GM21717 (cell line): Measurements from ENCODE around the gene UXS1.

Source experiments
- ATAC-seq: cut with Tn5 transposase; IDR thresholded peaks from one replicate; pipeline ENCODE4 v1.9.1; 2021; ENCODE audit warnings: mild to moderate bottlenecking, moderate library complexity; ENCODE audit not compliant: unreplicated experiment

UXS1 gene

DNA sequence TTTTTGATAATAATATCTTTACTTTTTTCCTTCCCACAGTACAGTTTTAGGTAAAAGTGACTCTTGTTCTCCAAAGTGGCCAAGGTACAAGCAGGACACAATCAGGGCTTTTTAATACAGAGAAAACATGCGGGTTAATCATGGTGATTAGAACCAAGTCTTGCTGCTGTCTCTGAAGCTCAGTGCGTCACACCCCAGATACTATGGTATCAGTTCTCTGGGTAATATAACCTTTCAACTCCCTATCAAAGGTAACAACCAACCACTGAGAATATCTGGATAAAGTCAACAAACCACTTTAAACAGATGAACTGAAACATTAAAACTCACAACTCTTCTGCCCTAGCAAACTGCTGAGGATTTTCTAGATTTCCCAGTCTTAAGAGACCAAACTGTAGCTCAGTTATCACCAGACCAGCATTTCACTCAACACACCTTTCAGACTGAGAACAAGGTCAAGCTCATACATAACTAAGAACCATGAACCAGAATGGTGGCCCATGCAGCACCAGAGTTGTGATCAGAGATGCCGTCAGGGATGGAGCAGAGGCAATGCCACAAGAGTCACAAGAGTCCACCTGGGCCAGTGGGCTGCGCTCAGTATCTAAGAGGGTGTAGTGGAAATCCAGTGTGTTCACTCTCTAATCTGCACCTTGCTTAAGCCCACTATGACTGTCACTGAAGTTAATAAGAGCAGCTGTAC, 103.0 kb downstream of the UXS1 start:
- no peak for ATAC-seq

DNA sequence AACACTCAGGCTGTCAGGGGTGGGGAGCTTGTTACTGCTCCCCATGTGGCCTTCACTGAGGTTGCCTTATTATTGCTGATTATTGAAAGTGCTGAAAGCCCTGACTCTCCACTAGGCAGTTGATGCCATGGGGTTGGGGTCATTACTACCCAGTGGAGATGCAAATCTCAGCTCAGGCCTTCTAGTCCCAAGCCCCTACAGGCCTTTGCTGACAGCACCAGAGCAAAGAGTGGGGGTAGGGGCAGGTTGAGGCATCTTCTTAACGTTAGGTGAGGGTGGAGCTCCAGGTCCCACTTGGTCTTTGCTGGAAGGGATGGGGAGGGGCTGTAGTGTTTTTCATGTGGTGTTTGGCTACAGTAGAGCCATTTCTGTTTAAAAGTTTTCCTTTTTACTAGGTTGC, 104.5 kb downstream of the UXS1 start:
- no peak for ATAC-seq

GRCh38 chr2:106085181-106085940, 108.7 kb downstream of the UXS1 start:
- ATAC-seq, result no peak

- no peak for ATAC-seq
These were observed 113.1 kb downstream of the UXS1 start for GRCh38 chr2:106080959-106081358.

- ATAC-seq, result no peak
These were observed 116.0 kb downstream of the UXS1 start for GRCh38 chr2:106078096-106078495.

- ATAC-seq, result no peak
These were observed 117.2 kb downstream of the UXS1 start for GRCh38 chr2:106076941-106077340.

GRCh38 chr2:106075048-106075447, 119.1 kb downstream of the UXS1 start:
- no peak for ATAC-seq

DNA sequence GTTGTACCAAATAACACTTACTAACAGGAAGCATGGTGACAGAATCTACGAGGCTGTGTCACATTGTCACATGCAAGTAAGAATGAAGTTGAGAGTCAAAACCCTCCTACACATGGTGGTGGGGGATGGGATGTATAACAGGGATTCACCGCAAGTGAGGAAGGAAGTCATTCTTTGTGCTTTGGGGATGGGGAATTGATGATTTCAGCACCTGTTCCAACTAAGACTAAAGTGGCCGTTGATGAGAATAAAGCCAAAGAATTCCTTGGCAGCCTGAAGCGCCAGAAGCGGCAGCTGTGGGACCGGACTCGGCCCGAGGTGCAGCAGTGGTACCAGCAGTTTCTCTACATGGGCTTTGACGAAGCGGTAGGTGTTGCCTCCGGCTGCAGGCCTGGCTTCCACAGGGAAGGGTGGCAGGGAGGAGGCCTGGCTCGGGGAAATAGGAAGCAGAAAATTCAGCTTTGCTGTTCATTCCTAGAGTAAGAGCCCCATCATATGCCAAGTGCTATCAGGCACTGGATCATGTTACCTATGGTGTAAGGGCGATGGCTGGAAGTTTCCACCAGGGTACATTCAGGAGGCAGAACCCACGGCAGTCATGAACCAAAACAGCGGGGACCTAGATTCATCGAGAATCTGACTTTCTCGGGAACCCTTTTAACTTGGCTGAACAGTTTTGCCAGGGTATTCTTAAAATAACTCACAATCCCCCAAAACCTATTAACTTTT, 120.3 kb downstream of the UXS1 start:
- ATAC-seq, result no peak

DNA sequence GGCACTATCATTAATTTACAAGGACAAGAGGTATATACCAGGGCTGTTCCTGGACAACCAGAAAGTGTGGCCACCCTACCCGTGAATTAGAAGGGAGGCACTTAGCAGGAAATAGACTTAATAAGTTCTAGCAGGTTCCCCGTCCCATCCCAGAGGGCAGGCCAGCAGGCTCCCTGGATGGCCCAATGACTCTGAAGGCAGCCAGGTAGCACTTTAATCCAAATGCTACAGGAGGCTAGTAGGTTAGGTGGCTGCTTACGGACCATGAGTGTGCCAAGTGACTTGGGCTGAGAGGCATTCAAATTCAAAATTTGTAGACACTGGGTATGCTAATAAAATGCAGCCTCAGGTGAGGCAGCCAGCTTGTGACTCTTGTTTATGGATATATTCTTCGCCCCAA, 123.9 kb downstream of the UXS1 start:
- no peak for ATAC-seq

DNA sequence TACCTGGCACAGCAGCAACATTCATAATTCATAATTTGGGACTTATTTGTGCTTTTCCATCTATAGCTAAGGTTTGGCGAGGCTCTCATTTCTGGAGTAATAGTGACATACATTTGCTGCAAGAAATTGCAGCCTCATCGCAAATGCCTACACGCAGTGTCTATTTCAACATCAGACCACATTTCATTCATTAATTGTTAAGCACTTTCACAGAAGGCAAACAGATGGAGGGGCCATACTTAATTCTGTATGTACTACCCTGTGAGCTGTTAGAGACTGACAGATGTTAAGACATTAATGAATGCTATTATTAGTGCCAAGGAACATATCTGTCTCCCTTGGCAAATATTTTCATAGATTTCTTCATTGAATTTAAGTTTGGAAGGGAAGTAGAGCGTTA, 125.7 kb downstream of the UXS1 start:
- ATAC-seq, result no peak

- no peak for ATAC-seq
These were observed 127.9 kb downstream of the UXS1 start for GRCh38 chr2:106065983-106066820.

- no peak for ATAC-seq
These were observed 128.7 kb downstream of the UXS1 start for GRCh38 chr2:106065268-106065982.

- ATAC-seq, result no peak
These were observed 130.9 kb downstream of the UXS1 start for GRCh38 chr2:106063181-106063580.

DNA sequence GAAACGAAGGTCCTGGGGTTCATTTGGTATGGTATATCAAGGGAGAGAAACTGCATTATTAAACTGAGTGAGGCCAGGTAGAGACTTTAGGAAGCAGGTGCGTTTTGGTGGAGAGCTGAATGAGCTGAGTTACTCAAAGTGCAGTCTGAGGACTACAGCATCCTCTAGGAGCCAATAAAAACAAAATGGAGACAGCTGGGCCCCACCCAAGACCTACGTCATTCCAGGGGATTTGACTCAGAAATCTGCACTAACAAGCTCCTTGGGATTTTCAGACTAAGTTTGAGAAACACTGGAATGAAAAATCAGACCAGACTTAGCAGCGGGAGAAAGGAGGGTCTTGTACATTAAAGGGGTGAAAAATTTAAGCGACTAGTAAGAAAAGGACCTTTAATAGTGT, 131.5 kb downstream of the UXS1 start:
- no peak for ATAC-seq

- no peak for ATAC-seq
These were observed 132.3 kb downstream of the UXS1 start for GRCh38 chr2:106061611-106062349.

DNA sequence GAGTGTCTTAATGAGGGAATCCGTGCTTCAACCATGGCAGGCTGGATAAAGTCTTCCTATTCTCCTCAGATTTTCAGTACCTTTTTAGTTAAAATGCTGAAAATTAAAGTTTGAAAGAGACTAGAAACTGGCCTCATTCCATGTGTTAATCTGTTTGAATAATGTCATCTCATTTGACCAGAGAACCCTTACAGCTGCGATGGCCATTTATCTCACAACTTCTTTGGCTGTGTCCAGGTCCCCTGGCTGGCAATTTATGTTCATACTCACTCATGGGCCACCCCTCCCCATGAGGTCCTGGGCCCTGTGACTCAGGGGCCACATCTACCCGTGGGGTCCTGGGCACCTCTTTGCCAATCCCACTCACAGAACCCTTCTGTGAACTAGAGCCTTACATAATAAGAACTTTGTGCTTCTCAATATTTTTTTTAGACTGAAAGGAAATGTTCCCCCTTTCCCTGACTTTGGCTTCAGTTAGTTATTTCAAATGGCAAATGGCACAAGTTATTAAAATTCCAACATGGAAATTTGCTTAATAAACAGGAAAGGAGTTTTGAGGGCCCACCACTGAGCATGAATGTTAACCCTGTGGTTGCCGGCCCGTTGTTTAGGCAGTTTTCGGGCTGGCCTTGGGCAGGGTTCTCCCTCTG, 134.6 kb downstream of the UXS1 start:
- ATAC-seq, result no peak

GRCh38 chr2:106058469-106059137, 135.5 kb downstream of the UXS1 start:
- ATAC-seq, result no peak

DNA sequence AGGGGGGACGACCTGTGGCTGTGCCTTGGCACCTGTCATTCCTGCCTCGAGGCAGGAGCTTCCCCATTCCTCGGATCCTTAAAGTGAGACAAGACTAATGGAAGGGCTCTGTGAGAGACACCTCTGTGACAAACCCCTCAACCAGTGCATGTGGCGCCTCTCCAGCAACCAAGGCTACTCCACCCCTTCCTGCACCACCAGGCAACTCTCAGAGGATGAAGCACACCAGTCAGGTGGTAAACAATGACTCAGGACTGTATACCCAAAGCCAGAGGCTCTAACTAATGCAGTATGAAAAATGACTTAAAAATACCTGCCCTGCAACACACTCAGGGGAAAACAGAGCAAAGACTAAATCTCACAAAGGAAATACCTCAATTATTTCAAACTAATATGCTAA, 136.9 kb downstream of the UXS1 start:
- no peak for ATAC-seq
